Lung (tissue), 12 donors: ENCODE measurements around the gene TRIM3. TPM values are rescaled to one million over a fixed set of nuclear protein-coding genes. Genes with fewer than 3 reads are reported as not detected.

ENCODE experiments used
- ATAC-seq: fragments of 200-7000 bp; cut with Tn5 transposase; one replicate; pipeline ENCODE4 v1.9.1; 2020; ENCODE audit warnings: moderate number of reproducible peaks; ENCODE audit not compliant: insufficient read depth, low FRiP score
- DNase-seq, 3 donors: peaks; one replicate each; pipeline ENCODE4 v3.0.0-alpha.2; 2013 to 2017
- H3K27ac ChIP-seq, 2 donors: one replicate each; pipeline ENCODE4 v1.5.1; 2013; ENCODE audit warnings: mild to moderate bottlenecking in 2 of 2, moderate library complexity in 2 of 2, control low read depth in 1 of 2, inconsistent platforms in 1 of 2, low read depth in 1 of 2, low read length in 1 of 2
- H3K27me3 ChIP-seq, 3 donors: one replicate each; pipeline ENCODE4 v1.5.1; 2013; ENCODE audit warnings: low read length in 2 of 3; ENCODE audit not compliant: control insufficient read depth in 3 of 3, insufficient read depth in 3 of 3
- H3K36me3 ChIP-seq, 4 donors: one replicate each; pipeline ENCODE4 v1.5.1; 2013; ENCODE audit warnings: low read length in 4 of 4, mild to moderate bottlenecking in 1 of 4, moderate library complexity in 1 of 4; ENCODE audit not compliant: control insufficient read depth in 4 of 4, insufficient read depth in 4 of 4
- H3K4me1 ChIP-seq, 5 donors: one replicate each; pipeline ENCODE4 v1.5.1; 2013; ENCODE audit warnings: low read length in 5 of 5, mild to moderate bottlenecking in 2 of 5, moderate library complexity in 1 of 5; ENCODE audit not compliant: control insufficient read depth in 5 of 5, insufficient read depth in 5 of 5
- H3K4me3 ChIP-seq: one replicate; pipeline ENCODE4 v1.5.1; 2013; ENCODE audit warnings: mild to moderate bottlenecking, control low read depth, moderate library complexity
- H3K9ac ChIP-seq, 2 donors: one replicate each; pipeline ENCODE4 v1.5.1; 2013; ENCODE audit warnings: low read length in 2 of 2, control low read depth in 1 of 2; ENCODE audit not compliant: insufficient read depth in 1 of 2
- H3K9me3 ChIP-seq, 4 donors: one replicate each; pipeline ENCODE4 v1.5.1; 2013; ENCODE audit warnings: low read length in 3 of 4, mild to moderate bottlenecking in 1 of 4, moderate library complexity in 1 of 4; ENCODE audit not compliant: control insufficient read depth in 4 of 4, insufficient read depth in 3 of 4
- CTCF ChIP-seq: IDR thresholded peaks from 2 replicates; pipeline ENCODE4 v1.5.1; 2012; ENCODE audit warnings: mild to moderate bottlenecking; ENCODE audit errors: control extremely low read depth, extremely low read depth
- WGBS, 2 donors: extraction: QIAGEN DNeasy Blood & Tissue Kit; methylation state at CpG; one replicate each; pipeline ENCODE4 v1.1.7; 2013; 5-methylcytosine and 5-hydroxymethylcytosine counted together
- polyA plus RNA-seq, 2 donors: library from polyadenylated mRNA; stranded (reverse); fragments of 200-250 nt; gene quantifications; one replicate each; pipeline ENCODE4 v1.2.1, GENCODE V29; 2013
- total RNA-seq, 2 donors: library from RNA; depleted of rRNA in 1 of 2; stranded (reverse); fragments of >200 nt in 1 of 2; gene quantifications; one replicate each; pipeline ENCODE4 v1.2.1, GENCODE V29; 2014 to 2021
- donor health status: control.
- donor health status: control.
- donor health status: Bipolar disorder and iron deficiency.
- donor health status: healthy.
- donor health status: DM: yes; HTN: yes; CAD: no.

Gene TRIM3
- total and polyA plus RNA-seq, 4 donors = 15.7 to 29.0 (median 22.4) TPM

GRCh38 chr11:6453152-6453551 lies 20.6 kb downstream of the TRIM3 start:
- peaks cover 13 to 66% (median 52%) of the 10 kb centered on the region in 4 donors for H3K36me3 ChIP-seq
- TF ChIP-seq CTCF = no peak

GRCh38 chr11:6452219-6452618 lies 21.5 kb downstream of the TRIM3 start:
- no peaks in the 10 kb centered on the region for H3K4me1 ChIP-seq
- ATAC-seq (no peak), DNase-seq (no peak)
- no peak overlapping the region for H3K9ac ChIP-seq
- 92 to 95% methylated on average over 3 of the region's 3 CpGs for WGBS, 2 donors
- no peak for TF ChIP-seq CTCF
- peaks cover 13 to 63% (median 52%) of the 10 kb centered on the region in 4 donors for H3K36me3 ChIP-seq
- no peaks in the 10 kb centered on the region for H3K9me3 ChIP-seq
- no peak overlapping the region for H3K4me3 ChIP-seq
- H3K27ac ChIP-seq = no peak overlapping the region
- no peaks in the 10 kb centered on the region for H3K27me3 ChIP-seq

More at GRCh38 chr11:6453152-6453551, 20.6 kb downstream of the TRIM3 start:
- DNase-seq (no peak), ATAC-seq (no peak)
- Histone ChIP-seq H3K4me1 (peaks cover 0 to 7% (median 0%) of the 10 kb centered on the region in 5 donors), H3K27ac (no peak overlapping the region), H3K27me3 (no peaks in the 10 kb centered on the region), H3K9me3 (no peaks in the 10 kb centered on the region), H3K4me3 (no peak overlapping the region), H3K9ac (no peak overlapping the region)
- 94 to 100% methylated on average over 2 of the region's 2 CpGs for WGBS, 2 donors

- DNase-seq (no peak), ATAC-seq (no peak)
- Histone ChIP-seq H3K4me1 (no peaks in the 10 kb centered on the region), H3K27me3 (no peaks in the 10 kb centered on the region), H3K27ac (no peak overlapping the region), H3K9ac (no peak overlapping the region), H3K9me3 (no peaks in the 10 kb centered on the region), H3K4me3 (no peak overlapping the region), H3K36me3 (peaks cover 5 to 37% (median 33%) of the 10 kb centered on the region in 4 donors)
- 98 to 100% methylated on average over 3 of the region's 3 CpGs for WGBS, 2 donors
- no peak for TF ChIP-seq CTCF
These were observed 25.2 kb downstream of the TRIM3 start for GRCh38 chr11:6448574-6448973.
